ENCODE results near the gene ADPRM. TPM values are rescaled to one million over a fixed set of nuclear protein-coding genes. Genes with fewer than 3 reads are reported as not detected.

The ADPRM gene
- polyA plus RNA-seq, 1 of the 3 experiments (the other 2 are of a cell fraction): 7.6 TPM

GRCh38 chr17:10758062-10758461 is 60.7 kb downstream of the ADPRM start:
- no peak for TF ChIP-seq FOXJ3 (CRISPR knock-in tag; IDR thresholded peaks at IDR 0.05)
- TF ChIP-seq SIN3A (IDR thresholded peaks at IDR 0.05; ENCODE audit: borderline replicate concordance, low read depth, low read length): no peak
- no peak for TF ChIP-seq CTCF (IDR thresholded peaks at IDR 0.05)
- no peak for TF ChIP-seq PBX3 (IDR thresholded peaks at IDR 0.05)
- TF ChIP-seq MXI1 (IDR thresholded peaks at IDR 0.05; ENCODE audit: low read depth, low read length): no peak
- no peak for TF ChIP-seq YY1 (IDR thresholded peaks at IDR 0.05; ENCODE audit: low read depth)
- no peak for TF ChIP-seq TAF1 (IDR thresholded peaks at IDR 0.05; ENCODE audit: borderline replicate concordance, low read depth, low read length)
- TF ChIP-seq RXRA (IDR thresholded peaks at IDR 0.05; ENCODE audit: borderline replicate concordance, low read depth): no peak
- no peak for TF ChIP-seq CHD2 (IDR thresholded peaks at IDR 0.05; ENCODE audit: low read length, partially characterized antibody)
- TF ChIP-seq TCF12 (IDR thresholded peaks at IDR 0.05): no peak
- TF ChIP-seq TEAD4 (IDR thresholded peaks at IDR 0.05; ENCODE audit: borderline replicate concordance, insufficient read depth): no peak
- no peak for TF ChIP-seq IRF3 (IDR thresholded peaks at IDR 0.05; ENCODE audit: low read depth, low read length)
- TF ChIP-seq SMC3 (IDR thresholded peaks at IDR 0.05; ENCODE audit: low read depth, low read length): no peak
- TF ChIP-seq ZBTB33 (IDR thresholded peaks at IDR 0.05; ENCODE audit: borderline replicate concordance, low read depth): no peak
- TF ChIP-seq FOXM1 (IDR thresholded peaks at IDR 0.05; ENCODE audit: low read depth): no peak
- TF ChIP-seq GATA2 (CRISPR knock-in tag; IDR thresholded peaks at IDR 0.05): no peak
- TF ChIP-seq ELF1 (IDR thresholded peaks at IDR 0.05): no peak
- Histone ChIP-seq H3K27me3 (ENCODE audit: insufficient read depth) (no peaks in the 10 kb centered on the region), H3K4me1 (ENCODE audit: control insufficient read depth in 1 of 2, insufficient read depth in 2 of 2, low read depth in 1 of 2, low read length in 1 of 2) (peaks cover 0 to 18% of the 10 kb centered on the region in 2 experiments; a peak in 1 of 4 replicates), H3K9me2 (no peaks in the 10 kb centered on the region), H2AFZ (ENCODE audit: low read depth) (no peak overlapping the region), H3K36me3 (replicated peaks in 1 of 2; ENCODE audit: control insufficient read depth in 1 of 2, insufficient read depth in 2 of 2, low read length in 1 of 2) (no peaks in the 10 kb centered on the region), H3K27ac (ENCODE audit: low read depth in 2 of 2, low read length in 1 of 2) (no peak overlapping the region), H3K9ac (no peak overlapping the region), H3K79me2 (ENCODE audit: insufficient read depth) (no peaks in the 10 kb centered on the region), H3K4me2 (no peak overlapping the region), H3K9me3 (no peaks in the 10 kb centered on the region), H3K4me3 (ENCODE audit: low read depth in 2 of 2, low read length in 1 of 2) (no peak overlapping the region), H3F3A (replicated peaks; ENCODE audit: insufficient read depth) (no peaks in the 10 kb centered on the region), H4K20me1 (ENCODE audit: insufficient read depth) (no peaks in the 10 kb centered on the region)
- POLR2A ChIA-PET: no interaction called here
- CTCF ChIA-PET: interaction anchor here (1.1 to 1.2 kb wide), 3 partner anchors 9 to 21 kb away, joined by 3 to 5 read pairs (median 3); no protein-coding TSS in a partner anchor
- DNase-seq: no peak
- 63% methylated on average over 6 of the region's 6 CpGs for WGBS (ENCODE audit: low lambda C conversion rate)

Other genes with a start within 250 kb of the ADPRM start
- gene MYH4, start 228.0 kb upstream of the ADPRM start, polyA plus RNA-seq (2012; rRNA removed): not detected in 2 replicates
- gene MYH1, start 179.1 kb upstream of the ADPRM start, polyA plus RNA-seq (2012; rRNA removed): 0.03 and 0.06 TPM in 2 replicates
- 0.10 and 0.19 TPM in 2 replicates for gene MYH2, start 147.9 kb upstream of the ADPRM start, polyA plus RNA-seq (2012; rRNA removed)
- gene MYH3, start 40.3 kb upstream of the ADPRM start, polyA plus RNA-seq (2012; rRNA removed): 2.7 and 3.4 TPM in 2 replicates
- 28.6 and 32.7 TPM in 2 replicates for gene SCO1, start 61 bp upstream of the ADPRM start, polyA plus RNA-seq (2012; rRNA removed)
- gene TMEM220, start 32.4 kb downstream of the ADPRM start, polyA plus RNA-seq (2012; rRNA removed): 2.7 and 3.1 TPM in 2 replicates
- gene TMEM238L, start 106.5 kb downstream of the ADPRM start, polyA plus RNA-seq (2012; rRNA removed): not detected in 2 replicates
- not detected in 2 replicates for gene PIRT, start 140.5 kb downstream of the ADPRM start, polyA plus RNA-seq (2012; rRNA removed)